Effector CD8-positive, alpha-beta T cell (primary cell): ENCODE measurements around the gene DCLK1.

ENCODE experiments used
- DNase-seq: peaks from one replicate; lab custom pipeline; 2025; lab: John Stamatoyannopoulos, UW

The DCLK1 gene

GRCh38 chr13:35898041-35898440 is 233.1 kb downstream of the DCLK1 start:
- DNase-seq: no peak

GRCh38 chr13:35894636-35895035 is 236.5 kb downstream of the DCLK1 start:
- DNase-seq: no peak

GRCh38 chr13:35892837-35893814 is 238.1 kb downstream of the DCLK1 start:
- no peak for DNase-seq

- no peak for DNase-seq
Observed at GRCh38 chr13:35891507-35892441, 239.4 kb downstream of the DCLK1 start.

- no peak for DNase-seq
Observed at GRCh38 chr13:35889560-35889959, 241.6 kb downstream of the DCLK1 start.

- no peak for DNase-seq
Observed at GRCh38 chr13:35888981-35889380, 242.2 kb downstream of the DCLK1 start.

- DNase-seq: no peak
Observed at GRCh38 chr13:35888457-35888883, 242.7 kb downstream of the DCLK1 start.

- no peak for DNase-seq
Observed at GRCh38 chr13:35887115-35887666, 244.0 kb downstream of the DCLK1 start.

GRCh38 chr13:35886332-35887114 is 244.7 kb downstream of the DCLK1 start:
- DNase-seq: no peak

GRCh38 chr13:35884211-35884760 is 246.9 kb downstream of the DCLK1 start:
- DNase-seq: no peak

- DNase-seq: no peak
Observed at GRCh38 chr13:35882722-35883497, 248.3 kb downstream of the DCLK1 start.

GRCh38 chr13:35881360-35881759 is 249.8 kb downstream of the DCLK1 start:
- no peak for DNase-seq

GRCh38 chr13:35879111-35879510 is 252.1 kb downstream of the DCLK1 start:
- DNase-seq: no peak

GRCh38 chr13:35876601-35877000 is 254.6 kb downstream of the DCLK1 start:
- DNase-seq: no peak

- DNase-seq: no peak
Observed at GRCh38 chr13:35874704-35875103, 256.5 kb downstream of the DCLK1 start.

- DNase-seq: no peak
Observed at GRCh38 chr13:35872369-35872768, 258.8 kb downstream of the DCLK1 start.

GRCh38 chr13:35871561-35871960 is 259.6 kb downstream of the DCLK1 start:
- no peak for DNase-seq

GRCh38 chr13:35866801-35867200 is 264.4 kb downstream of the DCLK1 start:
- DNase-seq: no peak

- DNase-seq: no peak
Observed at GRCh38 chr13:35865341-35866240, 265.6 kb downstream of the DCLK1 start.
